Kidney (tissue), 14 donors: ENCODE results near the gene STK11IP. TPM values are rescaled to one million over a fixed set of nuclear protein-coding genes. Genes with fewer than 3 reads are reported as not detected.
"Not testable (repeated sequence)": the region's sequence is repeated elsewhere in the genome, so short reads cannot be mapped to it uniquely, and the experiment has no call there.

ENCODE experiments used
- DNase-seq, 5 donors: peaks; one replicate each; pipeline ENCODE4 v3.0.0-alpha.2; 2013 to 2020
- FAIRE-seq: peaks from 2 replicates; lab custom pipeline; 2012; peaks lifted over from hg19 to GRCh38; lab: Jason Lieb, UNC
- H3K27ac ChIP-seq, 2 donors: one replicate each; pipeline ENCODE4 v1.7.0; 2013; ENCODE audit warnings: low read depth in 2 of 2, low read length in 2 of 2, inconsistent platforms in 1 of 2
- H3K27me3 ChIP-seq: one replicate; pipeline ENCODE4 v1.7.1; 2013; ENCODE audit warnings: low read length, inconsistent platforms; ENCODE audit not compliant: control insufficient read depth, insufficient read depth
- H3K36me3 ChIP-seq, 3 donors: one replicate each; pipeline versions ENCODE4 v1.7.0 to v1.7.1; 2013; ENCODE audit warnings: low read length in 3 of 3, control low read depth in 1 of 3, inconsistent platforms in 1 of 3; ENCODE audit not compliant: insufficient read depth in 3 of 3, control insufficient read depth in 2 of 3
- H3K4me1 ChIP-seq, 3 donors: one replicate each; pipeline versions ENCODE4 v1.7.0 to v1.7.1; 2013; ENCODE audit warnings: low read length in 3 of 3, inconsistent platforms in 1 of 3, low read depth in 1 of 3; ENCODE audit not compliant: control insufficient read depth in 2 of 3, insufficient read depth in 2 of 3
- H3K4me3 ChIP-seq, 3 donors: one replicate each; pipeline versions ENCODE4 v1.7.0 to v1.8.1; 2013; ENCODE audit warnings: low read length in 3 of 3, control low read depth in 1 of 3, inconsistent platforms in 1 of 3
- H3K9ac ChIP-seq, 3 donors: one replicate each; pipeline versions ENCODE4 v1.7.0 to v1.7.1; 2013; ENCODE audit warnings: low read length in 3 of 3, control low read depth in 1 of 3, inconsistent platforms in 1 of 3
- H3K9me3 ChIP-seq, 3 donors: one replicate each; pipeline versions ENCODE4 v1.7.0 to v1.7.1; 2013; ENCODE audit warnings: low read length in 3 of 3, control low read depth in 1 of 3, inconsistent platforms in 1 of 3; ENCODE audit not compliant: control insufficient read depth in 2 of 3, insufficient read depth in 1 of 3
- intact Hi-C: fragments of 100-400 bp; cut with DNase I; formaldehyde crosslinking; loops from one replicate; pipeline ENCODE4 v1.11.1; 2022
- polyA plus RNA-seq: library from polyadenylated mRNA; stranded (reverse); fragments of 350-450 nt; fragmentation: Illumina TruSeq; extraction: RNeasy Lipid Tissue Mini Kit (QIAGEN cat#74804); gene quantifications from one replicate; pipeline ENCODE4 v1.2.3, GENCODE V29; 2014; ENCODE audit warnings: low read depth, low replicate concordance; ENCODE audit not compliant: insufficient read depth
- total RNA-seq: library from RNA; stranded (reverse); fragmentation: NEBNext Ultra II Directional; extraction: Animal tissue kit (Norgen Biotek cat#: 25700); gene quantifications from one replicate; pipeline ENCODE4 v1.2.1, GENCODE V29; 2021
- TF ChIP-seq, protein P1 (sequence below): IDR thresholded peaks from 3 replicates; pipeline ENCODE4 v1.5.1; 2012; ENCODE audit warnings: mild to moderate bottlenecking, moderate library complexity, borderline replicate concordance; ENCODE audit not compliant: insufficient read depth; ENCODE audit errors: extremely low read depth
- donor health status: control.
- donor health status: control.
- donor health status: control.
- donor health status: control.
- donor health status: control.
- donor health status: DM: yes; HTN: yes; CAD: no.
- donor health status: Normal renal cell carcinoma (clear cell type).

STK11IP gene
- total and polyA plus RNA-seq, 2 donors from 2014 or later = 12.5 to 33.7 TPM

DNA sequence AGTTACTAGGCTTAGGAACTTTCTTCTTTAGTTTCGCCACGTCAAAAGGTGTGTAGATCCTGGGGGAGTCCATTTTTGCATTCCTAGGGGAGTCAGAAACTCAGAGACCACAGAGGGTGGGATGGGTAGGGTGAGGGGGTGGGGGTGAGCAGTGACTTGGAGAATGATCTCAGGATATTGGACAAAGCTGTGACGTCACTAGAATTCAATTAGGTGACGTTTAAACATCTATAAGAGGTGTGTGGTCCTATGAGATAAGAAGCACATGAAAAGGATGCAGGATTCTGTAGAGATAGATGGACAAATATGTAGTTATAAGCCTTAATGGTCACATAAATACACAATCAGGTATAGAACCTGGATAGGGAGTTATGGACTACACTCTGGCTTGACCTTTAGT, 51.3 kb downstream of the STK11IP start:
- intact Hi-C loops = no loop called here
- H3K4me3 ChIP-seq = no peak overlapping the region
- FAIRE-seq = no peak

GRCh38 chr2:219650426-219651248, 53.0 kb downstream of the STK11IP start:
- intact Hi-C loops = no loop called here
- peak in 1 of 5 donors; percentile 15 for DNase-seq
- H3K9ac ChIP-seq = no peak overlapping the region

More for the DNA sequence above, 51.3 kb downstream of the STK11IP start:
- no peak for DNase-seq
- H3K27me3 ChIP-seq = peaks cover 3% of the 10 kb centered on the region
- peaks cover 0 to 2% (median 0%) of the 10 kb centered on the region in 3 donors for H3K4me1 ChIP-seq
- TF ChIP-seq, protein P1, sequence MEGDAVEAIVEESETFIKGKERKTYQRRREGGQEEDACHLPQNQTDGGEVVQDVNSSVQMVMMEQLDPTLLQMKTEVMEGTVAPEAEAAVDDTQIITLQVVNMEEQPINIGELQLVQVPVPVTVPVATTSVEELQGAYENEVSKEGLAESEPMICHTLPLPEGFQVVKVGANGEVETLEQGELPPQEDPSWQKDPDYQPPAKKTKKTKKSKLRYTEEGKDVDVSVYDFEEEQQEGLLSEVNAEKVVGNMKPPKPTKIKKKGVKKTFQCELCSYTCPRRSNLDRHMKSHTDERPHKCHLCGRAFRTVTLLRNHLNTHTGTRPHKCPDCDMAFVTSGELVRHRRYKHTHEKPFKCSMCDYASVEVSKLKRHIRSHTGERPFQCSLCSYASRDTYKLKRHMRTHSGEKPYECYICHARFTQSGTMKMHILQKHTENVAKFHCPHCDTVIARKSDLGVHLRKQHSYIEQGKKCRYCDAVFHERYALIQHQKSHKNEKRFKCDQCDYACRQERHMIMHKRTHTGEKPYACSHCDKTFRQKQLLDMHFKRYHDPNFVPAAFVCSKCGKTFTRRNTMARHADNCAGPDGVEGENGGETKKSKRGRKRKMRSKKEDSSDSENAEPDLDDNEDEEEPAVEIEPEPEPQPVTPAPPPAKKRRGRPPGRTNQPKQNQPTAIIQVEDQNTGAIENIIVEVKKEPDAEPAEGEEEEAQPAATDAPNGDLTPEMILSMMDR = no peak
- H3K9me3 ChIP-seq = no peaks in the 10 kb centered on the region
- no peak overlapping the region for H3K27ac ChIP-seq
- H3K36me3 ChIP-seq = no peaks in the 10 kb centered on the region
- no peak overlapping the region for H3K9ac ChIP-seq

GRCh38 chr2:219651656-219652055, 54.0 kb downstream of the STK11IP start:
- H3K36me3 ChIP-seq, H3K27ac ChIP-seq, H3K4me3 ChIP-seq, H3K9ac ChIP-seq, H3K9me3 ChIP-seq, FAIRE-seq, intact Hi-C loops, H3K4me1 ChIP-seq, H3K27me3 ChIP-seq: not testable (repeated sequence)
- peak in 1 of 5 donors; percentile 9 for DNase-seq

More at GRCh38 chr2:219650426-219651248, 53.0 kb downstream of the STK11IP start:
- no peak overlapping the region for H3K4me3 ChIP-seq
- no peaks in the 10 kb centered on the region for H3K36me3 ChIP-seq
- H3K9me3 ChIP-seq = no peaks in the 10 kb centered on the region
- no peak overlapping the region for H3K27ac ChIP-seq
- FAIRE-seq = no peak
- H3K4me1 ChIP-seq = no peaks in the 10 kb centered on the region
- TF ChIP-seq, protein P1 = no peak
- peaks cover 3% of the 10 kb centered on the region for H3K27me3 ChIP-seq

DNA sequence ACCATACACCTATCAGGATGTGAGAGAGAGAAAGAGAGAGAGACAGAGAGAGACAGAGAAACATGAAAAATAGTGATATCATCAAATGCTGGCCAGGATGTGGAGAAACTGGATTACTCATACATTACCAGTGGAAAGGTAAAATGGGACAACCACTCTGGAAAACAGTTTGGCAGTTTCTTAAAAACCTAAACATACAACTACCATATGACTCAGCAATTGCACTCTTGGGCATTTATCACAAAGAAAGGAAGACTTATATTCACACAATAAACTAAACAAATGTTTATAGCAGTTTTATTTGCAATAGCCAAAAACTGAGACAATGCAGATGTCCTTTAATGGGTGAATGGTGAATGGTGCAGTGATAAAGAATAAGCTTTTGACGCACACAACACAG, 58.9 kb downstream of the STK11IP start:
- Histone ChIP-seq H3K9ac (no peak overlapping the region), H3K4me1 (no peaks in the 10 kb centered on the region)
- FAIRE-seq = no peak

More for the DNA sequence above, 58.9 kb downstream of the STK11IP start:
- TF ChIP-seq, protein P1 = no peak
- peak in 2 of 5 donors; percentile 14 to 82 for DNase-seq
- intact Hi-C loops = no loop called here
- Histone ChIP-seq H3K4me3 (no peak overlapping the region), H3K27ac (no peak overlapping the region), H3K36me3 (no peaks in the 10 kb centered on the region), H3K9me3 (peaks cover 0 to 9% (median 7%) of the 10 kb centered on the region in 3 donors), H3K27me3 (no peaks in the 10 kb centered on the region)
